SK-N-SH (cell line): ENCODE data around the gene EXOC2. TPM values are rescaled to one million over a fixed set of nuclear protein-coding genes. Genes with fewer than 3 reads are reported as not detected.

Experiments
- CTCF ChIA-PET: fragments of 300-600, 350-600 bp; formaldehyde crosslinking; extraction: SDS; loops from one replicate; lab custom pipeline; 2021; lab: Yijun Ruan, JAX
- POLR2A ChIA-PET: fragments of 350-600 bp; sonication (Branson Sonifier 250); formaldehyde crosslinking; extraction: SDS; loops from one replicate; lab custom pipeline; 2020; ENCODE audit warnings: antibody characterized with exemption, inconsistent platforms; lab: Yijun Ruan, JAX
- DNase-seq: peaks from one replicate; pipeline ENCODE4 v3.0.0; 2012
- H2AFZ ChIP-seq: fragments of 200-600 bp; sonication (generic); 2 replicates; pipeline ENCODE4 v1.8.1; 2016; ENCODE audit warnings: antibody characterized with exemption, mild to moderate bottlenecking, low read depth
- H3F3A ChIP-seq: fragments of 200-600 bp; sonication (generic); replicated peaks from 2 replicates; pipeline ENCODE3; 2016; ENCODE audit warnings: antibody characterized with exemption, mild to moderate bottlenecking; ENCODE audit not compliant: insufficient read depth
- H3K27ac ChIP-seq, 2 experiments: fragments of 200-500 bp in 1 of 2; fragments of 200-600 bp in 1 of 2; sonication (Bioruptor generic) in 1 of 2; sonication (generic), shearing (Covaris generic) in 1 of 2; 2 replicates each; pipeline versions ENCODE4 v1.5.1 to v1.6.1; 2014 to 2016; ENCODE audit warnings: low read depth in 2 of 2, inconsistent platforms in 1 of 2, low read length in 1 of 2, mild to moderate bottlenecking in 1 of 2, mixed read lengths in 1 of 2
- H3K27me3 ChIP-seq: fragments of 200-600 bp; sonication (generic), shearing (Covaris generic); 2 replicates; pipeline ENCODE4 v1.6.1; 2016; ENCODE audit warnings: mixed run types; ENCODE audit not compliant: insufficient read depth
- H3K36me3 ChIP-seq, 2 experiments: fragments of 200-500 bp in 1 of 2; fragments of 200-600 bp in 1 of 2; sonication (Bioruptor generic) in 1 of 2; sonication (generic) in 1 of 2; replicated peaks in 1 of 2; 2 replicates each; pipeline versions ENCODE3 to v1.5.1; 2014 to 2016; ENCODE audit warnings: low read length in 1 of 2, mild to moderate bottlenecking in 1 of 2; ENCODE audit not compliant: insufficient read depth in 2 of 2, control insufficient read depth in 1 of 2
- H3K4me1 ChIP-seq, 2 experiments: fragments of 200-500 bp in 1 of 2; fragments of 200-600 bp in 1 of 2; sonication (Bioruptor generic) in 1 of 2; sonication (generic), shearing (Covaris generic) in 1 of 2; 2 replicates each; pipeline versions ENCODE4 v1.5.1 to v1.6.1; 2014 to 2016; ENCODE audit warnings: low read depth in 1 of 2, low read length in 1 of 2, mixed run types in 1 of 2; ENCODE audit not compliant: insufficient read depth in 2 of 2, control insufficient read depth in 1 of 2
- H3K4me2 ChIP-seq: fragments of 200-600 bp; sonication (generic), shearing (Covaris generic); 2 replicates; pipeline ENCODE4 v1.6.1; 2017; ENCODE audit warnings: mixed run types
- H3K4me3 ChIP-seq, 2 experiments: fragments of 200-500 bp in 1 of 2; fragments of 200-600 bp in 1 of 2; sonication (Bioruptor generic) in 1 of 2; sonication (generic), shearing (Covaris generic) in 1 of 2; 2 replicates each; pipeline versions ENCODE4 v1.5.1 to v1.8.1; 2014 to 2016; ENCODE audit warnings: low read depth in 2 of 2, inconsistent platforms in 1 of 2, low read length in 1 of 2, mild to moderate bottlenecking in 1 of 2, mixed read lengths in 1 of 2, moderate library complexity in 1 of 2
- H3K79me2 ChIP-seq: fragments of 200-600 bp; sonication (generic); 2 replicates; pipeline ENCODE4 v1.8.1; 2017; ENCODE audit warnings: mild to moderate bottlenecking; ENCODE audit not compliant: insufficient read depth
- H3K9ac ChIP-seq: fragments of 200-600 bp; sonication (generic); 2 replicates; pipeline ENCODE4 v1.6.1; 2017; ENCODE audit warnings: mixed run types
- H3K9me2 ChIP-seq: fragments of 200-600 bp; sonication (generic); 2 replicates; pipeline ENCODE4 v1.6.1; 2017; ENCODE audit warnings: mixed run types
- H3K9me3 ChIP-seq: fragments of 200-600 bp; sonication (generic); 2 replicates; pipeline ENCODE4 v1.6.1; 2017; ENCODE audit warnings: mixed run types, mild to moderate bottlenecking, moderate library complexity
- H4K20me1 ChIP-seq: fragments of 200-600 bp; sonication (generic); 2 replicates; pipeline ENCODE4 v1.6.1; 2017; ENCODE audit warnings: mild to moderate bottlenecking, mixed run types; ENCODE audit not compliant: insufficient read depth
- ELF1 ChIP-seq: IDR thresholded peaks from 2 replicates; pipeline ENCODE4 v1.4.0; 2012
- EP300 ChIP-seq, 2 experiments: IDR thresholded peaks; 2 replicates each; pipeline versions ENCODE4 v1.4.0 to v1.6.1; 2012; ENCODE audit warnings: borderline replicate concordance in 1 of 2, low read depth in 1 of 2, low read length in 1 of 2
- EZH2phosphoT487 ChIP-seq: fragments of 200-600 bp; sonication (generic); IDR thresholded peaks from 2 replicates; pipeline ENCODE4 v1.6.1; 2017; ENCODE audit warnings: low read depth, mixed run types, mild to moderate bottlenecking, antibody characterized with exemption, moderate library complexity, borderline replicate concordance
- FOXJ3 ChIP-seq: sonication (generic); formaldehyde crosslinking; IDR thresholded peaks from 2 replicates; pipeline ENCODE4 v1.5.1; 2020; ENCODE audit warnings: mild to moderate bottlenecking, missing genetic modification reagents
- FOXM1 ChIP-seq: IDR thresholded peaks from 2 replicates; pipeline ENCODE4 v1.4.0; 2012; ENCODE audit warnings: low read depth, mild to moderate bottlenecking
- MEF2A ChIP-seq: IDR thresholded peaks from 2 replicates; pipeline ENCODE4 v1.4.0; 2012; ENCODE audit warnings: low read depth, borderline replicate concordance
- NRF1 ChIP-seq: IDR thresholded peaks from 2 replicates; pipeline ENCODE4 v1.6.1; 2012; ENCODE audit warnings: low read depth, mild to moderate bottlenecking, low read length
- POLR2AphosphoS5 ChIP-seq: IDR thresholded peaks from 2 replicates; pipeline ENCODE4 v1.6.1; 2012; ENCODE audit warnings: low read depth, low read length
- RAD21 ChIP-seq: IDR thresholded peaks from 2 replicates; pipeline ENCODE4 v1.6.1; 2012; ENCODE audit warnings: mild to moderate bottlenecking, low read length
- RCOR1 ChIP-seq: fragments of 150-350 bp; IDR thresholded peaks from 2 replicates; pipeline ENCODE4 v1.6.1; 2017; ENCODE audit warnings: antibody characterized with exemption, low read length
- TCF12 ChIP-seq: IDR thresholded peaks from 2 replicates; pipeline ENCODE4 v1.4.0; 2012
- TEAD4 ChIP-seq: IDR thresholded peaks from 2 replicates; pipeline ENCODE4 v1.4.0; 2012; ENCODE audit warnings: mild to moderate bottlenecking, borderline replicate concordance; ENCODE audit not compliant: insufficient read depth
- YY1 ChIP-seq: IDR thresholded peaks from 2 replicates; pipeline ENCODE4 v1.4.0; 2012; ENCODE audit warnings: low read depth, mild to moderate bottlenecking
- WGBS: methylation state at CpG from one replicate; pipeline ENCODE4 v1.1.6; 2017; ENCODE audit warnings: low lambda C conversion rate; 5-methylcytosine and 5-hydroxymethylcytosine counted together
- polyA plus RNA-seq, 3 experiments: library from polyadenylated mRNA; depleted of rRNA; stranded (reverse); fragments of >200 nt; gene quantifications; 2 replicates each; pipeline ENCODE4 v1.2.3, GENCODE V29; 2012
- TF ChIP-seq, protein P1 (sequence below): IDR thresholded peaks from 2 replicates; pipeline ENCODE4 v1.6.1; 2012; ENCODE audit warnings: mild to moderate bottlenecking, low read depth, low read length, moderate library complexity
- TF ChIP-seq, protein P2 (sequence below): IDR thresholded peaks from 2 replicates; pipeline ENCODE4 v1.4.0; 2012; ENCODE audit warnings: low read depth
- TF ChIP-seq, protein P3 (sequence below): IDR thresholded peaks from 2 replicates; pipeline ENCODE4; 2012
- TF ChIP-seq, protein P4 (sequence below): fragments of 150-350 bp; IDR thresholded peaks from 2 replicates; pipeline ENCODE4 v1.6.1; 2016; ENCODE audit warnings: mild to moderate bottlenecking, low read depth, low read length
- TF ChIP-seq, protein P5 (sequence below): IDR thresholded peaks from 2 replicates; pipeline ENCODE4 v1.4.0; 2012; ENCODE audit warnings: low read depth, borderline replicate concordance

Gene EXOC2
- polyA plus RNA-seq, 1 of the 3 experiments (the other 2 are of a cell fraction), result 10.6 TPM

DNA sequence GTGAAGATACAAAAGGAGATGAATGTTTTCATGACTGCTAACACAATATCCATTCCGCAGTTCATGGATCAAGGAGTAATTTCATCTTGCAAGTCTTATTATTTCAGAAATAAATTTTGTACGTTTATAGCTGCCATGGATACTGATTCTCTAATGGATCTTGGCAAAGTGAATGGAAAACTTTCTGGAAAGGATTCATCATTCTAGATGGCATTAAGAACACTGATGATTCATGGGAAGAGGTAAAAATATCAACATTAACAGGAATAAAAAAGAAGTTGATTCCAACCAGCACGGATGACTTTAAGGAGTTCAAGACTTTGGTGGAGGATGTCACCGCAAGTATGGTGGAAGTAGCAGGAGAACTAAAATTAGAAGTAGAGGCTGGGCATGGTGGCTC lies 38.8 kb downstream of the EXOC2 start (continued):
- TF ChIP-seq, protein P1, sequence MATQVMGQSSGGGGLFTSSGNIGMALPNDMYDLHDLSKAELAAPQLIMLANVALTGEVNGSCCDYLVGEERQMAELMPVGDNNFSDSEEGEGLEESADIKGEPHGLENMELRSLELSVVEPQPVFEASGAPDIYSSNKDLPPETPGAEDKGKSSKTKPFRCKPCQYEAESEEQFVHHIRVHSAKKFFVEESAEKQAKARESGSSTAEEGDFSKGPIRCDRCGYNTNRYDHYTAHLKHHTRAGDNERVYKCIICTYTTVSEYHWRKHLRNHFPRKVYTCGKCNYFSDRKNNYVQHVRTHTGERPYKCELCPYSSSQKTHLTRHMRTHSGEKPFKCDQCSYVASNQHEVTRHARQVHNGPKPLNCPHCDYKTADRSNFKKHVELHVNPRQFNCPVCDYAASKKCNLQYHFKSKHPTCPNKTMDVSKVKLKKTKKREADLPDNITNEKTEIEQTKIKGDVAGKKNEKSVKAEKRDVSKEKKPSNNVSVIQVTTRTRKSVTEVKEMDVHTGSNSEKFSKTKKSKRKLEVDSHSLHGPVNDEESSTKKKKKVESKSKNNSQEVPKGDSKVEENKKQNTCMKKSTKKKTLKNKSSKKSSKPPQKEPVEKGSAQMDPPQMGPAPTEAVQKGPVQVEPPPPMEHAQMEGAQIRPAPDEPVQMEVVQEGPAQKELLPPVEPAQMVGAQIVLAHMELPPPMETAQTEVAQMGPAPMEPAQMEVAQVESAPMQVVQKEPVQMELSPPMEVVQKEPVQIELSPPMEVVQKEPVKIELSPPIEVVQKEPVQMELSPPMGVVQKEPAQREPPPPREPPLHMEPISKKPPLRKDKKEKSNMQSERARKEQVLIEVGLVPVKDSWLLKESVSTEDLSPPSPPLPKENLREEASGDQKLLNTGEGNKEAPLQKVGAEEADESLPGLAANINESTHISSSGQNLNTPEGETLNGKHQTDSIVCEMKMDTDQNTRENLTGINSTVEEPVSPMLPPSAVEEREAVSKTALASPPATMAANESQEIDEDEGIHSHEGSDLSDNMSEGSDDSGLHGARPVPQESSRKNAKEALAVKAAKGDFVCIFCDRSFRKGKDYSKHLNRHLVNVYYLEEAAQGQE, result no peak
- TF ChIP-seq, all 33 proteins: peak for 0

DNA sequence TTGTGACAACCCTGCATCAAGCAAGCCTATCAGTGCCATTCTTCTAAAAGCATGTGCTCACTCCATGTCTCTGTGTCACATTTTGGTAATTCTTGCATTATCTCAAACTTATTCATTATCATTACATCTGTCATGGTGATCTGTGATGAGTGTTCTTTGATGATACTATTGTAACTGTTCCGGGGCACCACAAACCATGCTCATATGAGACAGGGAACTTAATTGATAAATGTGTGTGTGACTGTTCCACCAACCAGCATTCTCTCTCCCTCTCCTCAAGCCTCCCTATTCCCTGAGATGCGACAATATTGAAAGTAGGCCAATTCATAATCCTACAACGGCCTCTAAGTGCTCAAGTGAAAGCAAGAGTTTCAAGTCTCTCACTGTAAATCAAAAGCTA lies 40.1 kb downstream of the EXOC2 start:
- no peak overlapping the region for H3K4me3 ChIP-seq
- 85% methylated on average over 3 of the region's 3 CpGs for WGBS

More for the DNA sequence above, 40.1 kb downstream of the EXOC2 start:
- Histone ChIP-seq H3K4me1 (no peaks in the 10 kb centered on the region; a peak in 1 of 4 replicates), H3K9me3 (no peaks in the 10 kb centered on the region), H3K36me3 (peaks cover 0 to 5% of the 10 kb centered on the region in 2 experiments), H3K9me2 (no peaks in the 10 kb centered on the region), H2AFZ (no peak overlapping the region), H4K20me1 (no peaks in the 10 kb centered on the region), H3K79me2 (0 out of 2 replicates have a peak, but pooled peaks cover 2% of the 10 kb centered on the region), H3K27ac (no peak overlapping the region), H3K4me2 (no peak overlapping the region), H3F3A (no peaks in the 10 kb centered on the region), H3K27me3 (no peaks in the 10 kb centered on the region), H3K9ac (no peak overlapping the region)
- no peak for TF ChIP-seq RAD21
- TF ChIP-seq TCF12, result no peak
- no peak for TF ChIP-seq POLR2AphosphoS5
- TF ChIP-seq EZH2phosphoT487, result no peak
- TF ChIP-seq, protein P2, sequence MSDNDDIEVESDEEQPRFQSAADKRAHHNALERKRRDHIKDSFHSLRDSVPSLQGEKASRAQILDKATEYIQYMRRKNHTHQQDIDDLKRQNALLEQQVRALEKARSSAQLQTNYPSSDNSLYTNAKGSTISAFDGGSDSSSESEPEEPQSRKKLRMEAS, result no peak
- TF ChIP-seq, protein P3, sequence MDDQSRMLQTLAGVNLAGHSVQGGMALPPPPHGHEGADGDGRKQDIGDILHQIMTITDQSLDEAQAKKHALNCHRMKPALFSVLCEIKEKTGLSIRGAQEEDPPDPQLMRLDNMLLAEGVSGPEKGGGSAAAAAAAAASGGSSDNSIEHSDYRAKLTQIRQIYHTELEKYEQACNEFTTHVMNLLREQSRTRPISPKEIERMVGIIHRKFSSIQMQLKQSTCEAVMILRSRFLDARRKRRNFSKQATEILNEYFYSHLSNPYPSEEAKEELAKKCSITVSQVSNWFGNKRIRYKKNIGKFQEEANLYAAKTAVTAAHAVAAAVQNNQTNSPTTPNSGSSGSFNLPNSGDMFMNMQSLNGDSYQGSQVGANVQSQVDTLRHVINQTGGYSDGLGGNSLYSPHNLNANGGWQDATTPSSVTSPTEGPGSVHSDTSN, result no peak
- no peak for TF ChIP-seq EP300 (IDR thresholded peaks at IDR 0.05; ENCODE audit: borderline replicate concordance in 1 of 2, low read depth in 1 of 2, low read length in 1 of 2)
- TF ChIP-seq MEF2A, result no peak
- TF ChIP-seq, protein P4, sequence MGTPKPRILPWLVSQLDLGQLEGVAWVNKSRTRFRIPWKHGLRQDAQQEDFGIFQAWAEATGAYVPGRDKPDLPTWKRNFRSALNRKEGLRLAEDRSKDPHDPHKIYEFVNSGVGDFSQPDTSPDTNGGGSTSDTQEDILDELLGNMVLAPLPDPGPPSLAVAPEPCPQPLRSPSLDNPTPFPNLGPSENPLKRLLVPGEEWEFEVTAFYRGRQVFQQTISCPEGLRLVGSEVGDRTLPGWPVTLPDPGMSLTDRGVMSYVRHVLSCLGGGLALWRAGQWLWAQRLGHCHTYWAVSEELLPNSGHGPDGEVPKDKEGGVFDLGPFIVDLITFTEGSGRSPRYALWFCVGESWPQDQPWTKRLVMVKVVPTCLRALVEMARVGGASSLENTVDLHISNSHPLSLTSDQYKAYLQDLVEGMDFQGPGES, result no peak
- no peak for TF ChIP-seq RCOR1
- no peak for TF ChIP-seq TEAD4
- TF ChIP-seq FOXM1, result no peak
- no peak for TF ChIP-seq ELF1
- TF ChIP-seq YY1, result no peak
- no peak for TF ChIP-seq NRF1
- TF ChIP-seq, protein P1, result no peak
- TF ChIP-seq, protein P5, sequence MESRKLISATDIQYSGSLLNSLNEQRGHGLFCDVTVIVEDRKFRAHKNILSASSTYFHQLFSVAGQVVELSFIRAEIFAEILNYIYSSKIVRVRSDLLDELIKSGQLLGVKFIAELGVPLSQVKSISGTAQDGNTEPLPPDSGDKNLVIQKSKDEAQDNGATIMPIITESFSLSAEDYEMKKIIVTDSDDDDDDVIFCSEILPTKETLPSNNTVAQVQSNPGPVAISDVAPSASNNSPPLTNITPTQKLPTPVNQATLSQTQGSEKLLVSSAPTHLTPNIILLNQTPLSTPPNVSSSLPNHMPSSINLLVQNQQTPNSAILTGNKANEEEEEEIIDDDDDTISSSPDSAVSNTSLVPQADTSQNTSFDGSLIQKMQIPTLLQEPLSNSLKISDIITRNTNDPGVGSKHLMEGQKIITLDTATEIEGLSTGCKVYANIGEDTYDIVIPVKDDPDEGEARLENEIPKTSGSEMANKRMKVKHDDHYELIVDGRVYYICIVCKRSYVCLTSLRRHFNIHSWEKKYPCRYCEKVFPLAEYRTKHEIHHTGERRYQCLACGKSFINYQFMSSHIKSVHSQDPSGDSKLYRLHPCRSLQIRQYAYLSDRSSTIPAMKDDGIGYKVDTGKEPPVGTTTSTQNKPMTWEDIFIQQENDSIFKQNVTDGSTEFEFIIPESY, result no peak
- TF ChIP-seq FOXJ3 (CRISPR knock-in tag), result no peak
- DNase-seq, result no peak
- POLR2A ChIA-PET, result no interaction called here
- CTCF ChIA-PET, result no interaction called here
